ENCODE data around the gene PTGDR.

PTGDR gene

GRCh38 chr14:52267501-52268278 lies at the start of gene PTGDR:
Gene PTGDR, plus strand, starts transcription at chr14:52267698. Its CDS starts 117 bp downstream, at chr14:52267815.
- peak in 1 of 2 experiments; percentile 26 for DNase-seq (ENCODE audit: low read depth in 2 of 2)

GRCh38 chr14:52219488-52220084 lies 47.9 kb upstream of the PTGDR start:
- DNase-seq (ENCODE audit: low read depth in 2 of 2): no peak

- DNase-seq (ENCODE audit: low read depth in 2 of 2): no peak
Measured at GRCh38 chr14:52220924-52221811, 46.3 kb upstream of the PTGDR start.

GRCh38 chr14:52222901-52223300 lies 44.6 kb upstream of the PTGDR start:
- no peak for DNase-seq (ENCODE audit: low read depth in 2 of 2)

- DNase-seq (ENCODE audit: low read depth in 2 of 2): no peak
Measured at GRCh38 chr14:52227619-52228222, 39.8 kb upstream of the PTGDR start.

- DNase-seq (ENCODE audit: low read depth in 2 of 2): no peak
Measured at GRCh38 chr14:52233693-52234092, 33.8 kb upstream of the PTGDR start.

- DNase-seq (ENCODE audit: low read depth in 2 of 2): no peak
Measured at GRCh38 chr14:52235434-52235833, 32.1 kb upstream of the PTGDR start.

GRCh38 chr14:52235866-52236510 lies 31.5 kb upstream of the PTGDR start:
- no peak for DNase-seq (ENCODE audit: low read depth in 2 of 2)

GRCh38 chr14:52238682-52239081 lies 28.8 kb upstream of the PTGDR start:
- DNase-seq (ENCODE audit: low read depth in 2 of 2): no peak

GRCh38 chr14:52240623-52241022 lies 26.9 kb upstream of the PTGDR start:
- no peak for DNase-seq (ENCODE audit: low read depth in 2 of 2)

- DNase-seq (ENCODE audit: low read depth in 2 of 2): no peak
Measured at GRCh38 chr14:52241087-52241793, 26.3 kb upstream of the PTGDR start.

GRCh38 chr14:52244328-52244727 lies 23.2 kb upstream of the PTGDR start:
- DNase-seq (ENCODE audit: low read depth in 2 of 2): no peak

GRCh38 chr14:52244997-52245396 lies 22.5 kb upstream of the PTGDR start:
- DNase-seq (ENCODE audit: low read depth in 2 of 2): no peak

- DNase-seq (ENCODE audit: low read depth in 2 of 2): no peak
Measured at GRCh38 chr14:52248057-52248456, 19.4 kb upstream of the PTGDR start.

GRCh38 chr14:52251724-52252123 lies 15.8 kb upstream of the PTGDR start:
- DNase-seq (ENCODE audit: low read depth in 2 of 2): no peak

- no peak for DNase-seq (ENCODE audit: low read depth in 2 of 2)
Measured at GRCh38 chr14:52253503-52253902, 14.0 kb upstream of the PTGDR start.

GRCh38 chr14:52254086-52254485 lies 13.4 kb upstream of the PTGDR start:
- no peak for DNase-seq (ENCODE audit: low read depth in 2 of 2)

GRCh38 chr14:52258783-52259182 lies 8.7 kb upstream of the PTGDR start:
- no peak for DNase-seq (ENCODE audit: low read depth in 2 of 2)

GRCh38 chr14:52259434-52259833 lies 8.1 kb upstream of the PTGDR start:
- no peak for DNase-seq (ENCODE audit: low read depth in 2 of 2)

GRCh38 chr14:52262600-52262999 lies 4.9 kb upstream of the PTGDR start:
- no peak for DNase-seq (ENCODE audit: low read depth in 2 of 2)

GRCh38 chr14:52263190-52263589 lies 4.3 kb upstream of the PTGDR start:
- no peak for DNase-seq (ENCODE audit: low read depth in 2 of 2)
